ENCODE measurements around the gene MUCL1. TPM values are rescaled to one million over a fixed set of nuclear protein-coding genes. Genes with fewer than 3 reads are reported as not detected.
"Not testable (repeated sequence)": the region's sequence is repeated elsewhere in the genome, so short reads cannot be mapped to it uniquely, and the experiment has no call there.

MUCL1 gene
- polyA plus RNA-seq, 3 donors, result not detected

DNA sequence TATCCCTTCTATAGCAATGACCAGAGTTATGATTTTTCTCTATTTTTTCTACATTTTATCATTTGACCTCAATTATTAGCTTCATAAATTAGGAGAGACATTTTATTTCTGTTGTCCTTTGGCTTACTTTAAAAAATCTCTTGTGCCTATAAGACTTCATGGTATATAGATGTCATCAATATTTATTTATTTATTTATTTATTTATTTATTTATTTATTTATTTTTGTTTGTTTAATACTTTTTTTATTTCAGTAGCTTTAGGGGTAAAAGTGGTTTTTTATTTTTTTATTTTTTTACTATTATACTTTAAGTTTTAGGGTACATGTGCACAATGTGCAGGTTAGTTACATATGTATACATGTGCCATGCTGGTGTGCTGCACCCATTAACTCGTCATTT, 28.3 kb downstream of the MUCL1 start:
- H3K27ac ChIP-seq (ENCODE audit: low read depth, low read length), result not testable (repeated sequence)
- 38 to 85% (median 67%) methylated on average over 1 of the region's 1 CpG for WGBS, 3 donors

GRCh38 chr12:54888428-54888827, 34.1 kb downstream of the MUCL1 start:
- WGBS, 3 donors, result 81 to 89% (median 86%) methylated on average over 10 to 11 of the region's 11 CpGs
- H3K27ac ChIP-seq (ENCODE audit: low read depth, low read length), result not testable (repeated sequence)

- 71 to 90% (median 89%) methylated on average over 3 of the region's 3 CpGs for WGBS, 3 donors
- H3K27ac ChIP-seq (ENCODE audit: low read depth, low read length), result no peak overlapping the region
Observed at GRCh38 chr12:54890339-54890738, 36.0 kb downstream of the MUCL1 start.

- 33 to 69% (median 51%) methylated on average over 3 of the region's 3 CpGs for WGBS, 3 donors
- no peak overlapping the region for H3K27ac ChIP-seq (ENCODE audit: low read depth, low read length)
Observed at GRCh38 chr12:54891717-54892478, 37.6 kb downstream of the MUCL1 start.

Other genes with a start within 250 kb of the MUCL1 start
- gene LACRT, start 219.6 kb upstream of the MUCL1 start, polyA plus RNA-seq, result not detected
- not detected for gene DCD, start 206.2 kb upstream of the MUCL1 start, polyA plus RNA-seq
- under 1 TPM; 0.23 to 0.67 (median 0.37) TPM for gene TESPA1, start 130.2 kb downstream of the MUCL1 start, polyA plus RNA-seq
- gene NEUROD4, start 165.5 kb downstream of the MUCL1 start, polyA plus RNA-seq, result not detected

All from adipose tissue (tissue), 3 donors.